Stimulated activated naive CD8-positive, alpha-beta T cell treated with anti-CD3 and anti-CD28 coated beads, Interleukin-15, Interleukin-2, amounts not matched to agents 100 ng/mL and 50 ng/mL, for 24 hours (primary cell): ENCODE data around the gene HES5.

ENCODE experiments used
- H3K27ac Mint-ChIP-seq: one replicate; pipeline ENCODE4 v1.8.0; 2021; ENCODE audit warnings: mild to moderate bottlenecking, mixed read lengths
- H3K27me3 Mint-ChIP-seq: one replicate; pipeline ENCODE4 v1.8.0; 2021; ENCODE audit warnings: mixed read lengths
- H3K36me3 Mint-ChIP-seq: one replicate; pipeline ENCODE4 v1.8.0; 2021; ENCODE audit warnings: low read depth, mixed read lengths
- H3K4me1 Mint-ChIP-seq: one replicate; pipeline ENCODE4 v1.8.0; 2021; ENCODE audit warnings: low read depth, mixed read lengths
- H3K4me3 Mint-ChIP-seq: one replicate; pipeline ENCODE4 v1.8.0; 2021; ENCODE audit warnings: mild to moderate bottlenecking, mixed read lengths
- H3K9me3 Mint-ChIP-seq: one replicate; pipeline ENCODE4 v1.8.0; 2021; ENCODE audit warnings: mixed read lengths

Gene HES5

DNA sequence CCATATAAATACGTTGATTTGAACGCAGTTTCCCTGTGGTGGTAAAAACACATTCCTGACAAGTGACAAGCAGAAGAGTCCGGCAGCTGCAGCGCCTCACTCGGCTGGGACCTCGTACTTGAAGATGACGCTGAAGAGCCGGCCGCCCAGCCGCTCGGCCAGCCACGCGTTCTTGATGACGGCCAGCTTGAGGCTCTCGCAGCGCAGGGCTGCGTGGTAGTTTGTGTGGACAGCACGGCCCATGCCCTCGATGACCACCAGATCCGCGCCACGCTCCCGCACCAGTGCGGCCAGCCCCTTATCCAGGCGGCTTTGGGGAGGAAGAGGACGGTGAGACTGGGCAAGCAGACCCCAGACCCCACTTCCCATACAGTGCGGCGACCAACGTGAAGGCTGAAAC lies 21.3 kb downstream of the HES5 start:
- no peaks in the 10 kb centered on the region for H3K27me3 Mint-ChIP-seq
- H3K4me3 Mint-ChIP-seq, result no peak overlapping the region
- H3K36me3 Mint-ChIP-seq, result peaks cover 4% of the 10 kb centered on the region
- no peaks in the 10 kb centered on the region for H3K4me1 Mint-ChIP-seq
- H3K27ac Mint-ChIP-seq, result no peak overlapping the region
- H3K9me3 Mint-ChIP-seq, result no peaks in the 10 kb centered on the region

DNA sequence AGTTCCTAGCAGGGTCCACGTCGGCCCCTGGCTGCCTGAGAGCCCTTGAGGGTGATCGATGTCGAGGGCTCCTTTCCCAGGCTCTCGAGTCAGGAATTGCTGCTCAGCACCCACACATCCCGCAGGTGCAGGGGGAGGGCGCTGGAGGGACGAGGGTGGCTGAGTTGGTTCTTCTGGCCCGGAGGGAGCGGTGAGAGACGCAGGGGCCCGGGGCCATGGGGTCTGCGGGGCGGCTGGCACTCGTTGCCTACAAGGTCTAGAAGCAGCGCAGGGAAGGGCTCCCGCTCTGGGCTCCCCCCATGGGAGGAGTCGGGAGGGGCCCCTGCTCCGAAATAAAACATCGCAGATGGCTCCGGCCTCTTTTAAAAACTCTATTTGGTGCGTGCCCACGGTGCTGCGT lies 21.9 kb downstream of the HES5 start:
- H3K27me3 Mint-ChIP-seq, result no peaks in the 10 kb centered on the region
- H3K36me3 Mint-ChIP-seq, result peaks cover 4% of the 10 kb centered on the region
- H3K4me1 Mint-ChIP-seq, result no peaks in the 10 kb centered on the region
- no peak overlapping the region for H3K27ac Mint-ChIP-seq
- no peak overlapping the region for H3K4me3 Mint-ChIP-seq
- H3K9me3 Mint-ChIP-seq, result no peaks in the 10 kb centered on the region

DNA sequence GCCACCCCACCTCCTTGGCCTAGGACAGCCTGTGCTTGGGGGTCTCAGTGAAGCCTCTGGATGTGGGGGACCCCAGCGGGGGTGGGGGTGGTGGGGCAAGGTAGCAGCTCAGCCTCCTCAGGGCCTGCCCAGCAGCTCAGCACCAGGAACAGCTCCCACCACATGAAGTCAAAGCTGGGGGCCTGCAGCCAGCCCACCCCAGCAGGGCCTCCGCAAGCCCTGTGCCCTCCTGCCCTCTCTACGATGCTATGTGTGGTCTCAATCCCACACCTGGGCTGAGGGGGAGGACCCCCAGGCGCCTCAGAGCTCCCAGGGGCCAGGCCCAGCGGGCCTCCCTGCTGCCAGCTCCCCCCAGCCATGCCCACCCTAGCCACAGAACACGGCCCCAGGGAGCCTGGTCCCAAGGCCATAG lies 22.3 kb downstream of the HES5 start:
- H3K4me1 Mint-ChIP-seq, result no peaks in the 10 kb centered on the region
- no peak overlapping the region for H3K4me3 Mint-ChIP-seq
- H3K27me3 Mint-ChIP-seq, result no peaks in the 10 kb centered on the region

DNA sequence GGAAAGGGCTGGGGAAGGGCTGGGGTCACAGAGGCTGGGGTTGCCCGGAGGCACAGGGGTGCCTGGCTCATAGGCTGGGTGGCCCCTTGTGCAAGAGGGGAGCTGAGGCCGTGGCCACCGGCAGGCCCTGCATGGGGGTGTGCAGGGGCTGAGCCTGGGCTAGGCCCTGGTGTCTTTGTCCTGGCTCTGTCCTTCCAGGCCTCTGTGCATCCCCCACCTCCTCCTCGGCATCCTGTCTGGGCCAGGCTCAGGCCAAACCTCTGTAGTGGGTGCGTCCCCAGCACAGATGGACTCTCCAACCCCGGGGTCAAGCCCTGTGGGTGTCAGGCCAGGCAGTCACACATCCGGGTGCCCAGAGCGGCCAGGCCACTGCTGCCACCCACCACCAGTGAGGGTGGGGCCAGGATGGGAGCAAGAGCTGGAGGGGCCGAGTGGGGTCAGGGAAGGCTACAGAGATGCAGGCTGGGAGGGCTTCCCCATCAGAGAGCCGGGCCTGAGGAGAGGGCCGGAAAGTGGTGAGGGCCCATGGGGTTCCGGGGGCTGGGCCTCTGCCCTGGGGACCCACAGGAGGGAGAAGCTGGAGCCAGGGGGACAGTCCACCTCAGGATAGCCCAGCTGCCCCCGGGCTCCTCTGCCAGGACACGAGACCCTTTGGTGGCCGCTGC lies 23.0 kb downstream of the HES5 start:
- H3K27ac Mint-ChIP-seq, result no peak overlapping the region
- H3K4me1 Mint-ChIP-seq, result no peaks in the 10 kb centered on the region
- no peak overlapping the region for H3K4me3 Mint-ChIP-seq

More for the DNA sequence above, 22.3 kb downstream of the HES5 start:
- Mint-ChIP-seq H3K9me3 (no peaks in the 10 kb centered on the region), H3K36me3 (no peaks in the 10 kb centered on the region), H3K27ac (no peak overlapping the region)

DNA sequence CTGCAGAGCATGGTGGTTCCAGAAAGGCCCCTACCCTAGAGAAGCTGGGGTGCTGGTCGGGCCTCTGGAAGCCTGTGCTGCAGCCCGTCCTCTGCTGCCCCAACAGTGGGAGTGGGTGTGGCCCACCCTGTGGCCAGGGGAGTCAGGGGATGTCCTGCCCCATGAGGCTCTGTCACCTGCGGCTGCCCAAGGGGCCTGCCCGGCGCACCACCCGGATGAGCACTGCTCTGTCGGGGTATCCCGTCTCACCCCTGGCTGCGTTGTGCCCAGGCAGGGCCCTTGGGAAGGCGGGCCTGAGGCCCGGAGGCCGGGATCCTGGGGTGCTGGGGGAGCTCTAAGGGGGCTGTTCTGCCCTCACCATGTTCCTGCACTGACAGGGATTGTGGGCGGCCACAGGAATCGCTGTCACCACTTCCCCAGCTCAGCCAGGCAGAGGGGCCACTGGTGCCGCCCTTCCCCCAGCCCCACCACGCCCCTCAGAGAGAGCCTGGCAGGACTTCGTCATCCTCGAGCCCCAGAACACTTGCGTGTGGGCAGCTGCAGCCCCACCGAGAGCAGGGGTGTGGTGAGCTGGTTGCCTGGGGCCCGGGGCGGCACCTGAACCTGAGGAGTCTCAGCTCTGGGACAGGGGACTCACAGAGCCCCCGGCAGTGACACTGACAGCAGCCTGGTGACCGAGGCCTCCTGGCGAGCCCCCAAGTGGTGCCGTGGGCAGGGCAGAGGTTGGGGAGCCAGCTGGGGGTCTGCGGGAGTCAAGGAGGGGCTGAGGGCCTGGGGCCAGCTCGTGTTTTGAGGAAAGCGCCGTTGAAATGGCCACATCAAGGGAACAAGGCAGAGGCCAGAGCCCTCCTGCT lies 23.8 kb downstream of the HES5 start:
- H3K4me3 Mint-ChIP-seq, result no peak overlapping the region
- H3K27me3 Mint-ChIP-seq, result no peaks in the 10 kb centered on the region
- H3K36me3 Mint-ChIP-seq, result no peaks in the 10 kb centered on the region
- no peak overlapping the region for H3K27ac Mint-ChIP-seq
- no peaks in the 10 kb centered on the region for H3K4me1 Mint-ChIP-seq
- no peaks in the 10 kb centered on the region for H3K9me3 Mint-ChIP-seq

More for the DNA sequence above, 23.0 kb downstream of the HES5 start:
- Mint-ChIP-seq H3K27me3 (no peaks in the 10 kb centered on the region), H3K36me3 (no peaks in the 10 kb centered on the region), H3K9me3 (no peaks in the 10 kb centered on the region)

DNA sequence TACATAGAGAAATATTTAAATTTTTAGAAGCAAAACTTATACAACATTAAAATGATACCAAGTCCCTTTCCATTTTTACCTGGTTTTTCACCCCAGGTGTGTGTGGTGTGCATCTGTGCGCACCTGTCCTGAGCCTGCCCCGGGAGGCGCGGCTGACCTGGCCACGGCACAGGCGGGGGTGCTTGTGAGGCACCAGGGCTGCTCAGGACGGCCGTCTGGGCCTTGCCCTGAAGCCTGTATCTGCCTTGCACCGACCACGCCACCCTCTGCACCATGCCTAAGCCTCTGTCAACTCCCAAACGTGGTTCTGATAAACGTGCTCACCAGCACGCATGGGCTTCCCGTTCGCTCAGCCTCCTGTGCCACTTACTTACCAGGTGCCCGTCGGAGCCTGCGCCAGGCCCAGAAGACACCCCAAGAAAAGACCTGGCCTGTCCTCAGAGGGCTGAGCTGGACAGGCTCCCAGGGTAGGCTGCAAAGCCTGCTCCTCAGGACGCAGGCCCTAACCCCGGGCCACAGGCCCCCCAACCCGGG lies 24.5 kb downstream of the HES5 start:
- peaks cover under 1% of the 10 kb centered on the region for H3K4me1 Mint-ChIP-seq
- no peak overlapping the region for H3K27ac Mint-ChIP-seq
- H3K27me3 Mint-ChIP-seq, result no peaks in the 10 kb centered on the region
- no peaks in the 10 kb centered on the region for H3K9me3 Mint-ChIP-seq
- no peak overlapping the region for H3K4me3 Mint-ChIP-seq
- H3K36me3 Mint-ChIP-seq, result no peaks in the 10 kb centered on the region

DNA sequence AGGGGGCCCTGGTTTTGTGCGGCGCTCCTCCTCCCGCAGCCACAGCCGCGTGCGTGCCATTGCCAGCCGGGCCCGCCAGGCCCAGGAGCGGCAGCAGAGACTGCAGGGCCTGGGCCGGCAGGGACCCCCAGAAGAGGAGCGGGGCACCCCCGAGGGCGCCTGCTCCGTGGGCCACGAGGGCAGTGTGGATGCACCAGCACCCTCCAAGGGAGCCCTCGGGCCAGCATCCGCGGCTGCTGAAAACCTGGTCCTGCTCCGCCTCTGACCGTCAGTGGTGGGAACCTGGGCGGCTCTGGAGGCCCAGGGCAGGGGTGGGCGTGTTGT lies 25.2 kb downstream of the HES5 start:
- Mint-ChIP-seq H3K9me3 (no peaks in the 10 kb centered on the region), H3K27ac (no peak overlapping the region), H3K4me3 (no peak overlapping the region), H3K27me3 (no peaks in the 10 kb centered on the region), H3K4me1 (peaks cover 6% of the 10 kb centered on the region), H3K36me3 (no peaks in the 10 kb centered on the region)

DNA sequence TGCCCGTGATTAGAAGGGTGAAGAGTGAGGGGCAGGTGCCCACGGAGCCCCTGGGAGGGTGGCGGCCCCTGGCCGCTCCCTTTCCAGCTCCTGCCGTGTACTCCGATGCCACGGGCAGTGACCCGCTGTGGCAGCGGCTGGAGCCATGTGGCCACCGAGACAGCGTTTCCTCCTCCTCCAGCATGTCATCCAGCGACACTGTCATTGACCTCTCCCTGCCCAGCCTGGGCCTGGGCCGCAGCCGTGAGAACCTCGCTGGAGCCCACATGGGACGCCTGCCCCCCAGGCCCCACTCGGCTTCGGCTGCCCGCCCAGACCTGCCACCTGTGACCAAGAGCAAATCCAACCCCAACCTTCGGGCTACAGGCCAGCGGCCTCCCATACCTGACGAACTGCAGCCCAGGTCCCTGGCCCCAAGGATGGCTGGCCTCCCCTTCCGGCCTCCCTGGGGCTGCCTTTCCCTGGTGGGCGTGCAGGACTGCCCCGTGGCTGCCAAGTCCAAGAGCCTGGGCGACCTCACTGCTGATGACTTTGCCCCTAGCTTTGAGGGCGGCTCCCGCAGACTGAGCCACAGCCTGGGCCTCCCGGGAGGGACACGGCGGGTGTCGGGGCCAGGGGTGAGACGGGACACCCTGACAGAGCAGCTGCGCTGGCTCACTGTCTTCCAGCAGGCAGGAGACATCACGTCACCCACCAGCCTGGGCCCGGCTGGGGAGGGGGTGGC lies 25.7 kb downstream of the HES5 start:
- peaks cover 11% of the 10 kb centered on the region for H3K4me1 Mint-ChIP-seq
- no peaks in the 10 kb centered on the region for H3K36me3 Mint-ChIP-seq
- H3K4me3 Mint-ChIP-seq, result no peak overlapping the region
- no peaks in the 10 kb centered on the region for H3K27me3 Mint-ChIP-seq
- no peak overlapping the region for H3K27ac Mint-ChIP-seq
- no peaks in the 10 kb centered on the region for H3K9me3 Mint-ChIP-seq

DNA sequence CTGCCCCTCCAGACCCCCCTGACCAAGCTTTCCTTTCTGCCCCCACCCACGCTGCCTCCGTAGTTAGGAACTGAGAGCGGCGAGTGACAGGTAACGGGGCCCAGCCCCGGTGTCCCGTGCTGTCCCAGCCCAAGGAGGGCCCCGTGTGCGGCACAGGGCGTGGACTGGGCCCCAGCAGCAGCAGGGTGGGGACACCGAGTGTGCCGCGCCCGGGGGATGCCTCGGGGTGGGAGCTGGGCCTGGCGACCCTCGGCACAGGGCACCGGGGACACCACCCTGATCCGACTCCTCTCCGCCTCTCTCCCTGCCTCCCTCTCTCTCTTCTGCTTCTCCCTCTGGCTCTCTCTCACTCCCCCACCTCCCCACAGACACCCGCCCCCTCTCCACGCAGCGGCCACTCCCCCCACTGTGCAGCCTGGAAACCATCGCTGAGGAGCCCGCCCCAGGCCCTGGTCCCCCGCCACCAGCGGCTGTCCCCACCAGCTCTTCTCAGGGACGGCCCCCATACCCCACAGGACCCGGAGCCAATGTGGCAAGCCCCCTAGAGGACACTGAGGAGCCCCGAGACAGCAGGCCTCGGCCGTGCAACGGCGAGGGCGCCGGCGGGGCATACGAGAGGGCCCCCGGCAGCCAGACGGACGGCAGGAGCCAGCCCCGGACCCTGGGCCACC lies 26.4 kb downstream of the HES5 start:
- H3K36me3 Mint-ChIP-seq, result no peaks in the 10 kb centered on the region
- H3K27me3 Mint-ChIP-seq, result no peaks in the 10 kb centered on the region
- no peak overlapping the region for H3K4me3 Mint-ChIP-seq
- H3K27ac Mint-ChIP-seq, result no peak overlapping the region
- peaks cover 16% of the 10 kb centered on the region for H3K4me1 Mint-ChIP-seq
- no peaks in the 10 kb centered on the region for H3K9me3 Mint-ChIP-seq

DNA sequence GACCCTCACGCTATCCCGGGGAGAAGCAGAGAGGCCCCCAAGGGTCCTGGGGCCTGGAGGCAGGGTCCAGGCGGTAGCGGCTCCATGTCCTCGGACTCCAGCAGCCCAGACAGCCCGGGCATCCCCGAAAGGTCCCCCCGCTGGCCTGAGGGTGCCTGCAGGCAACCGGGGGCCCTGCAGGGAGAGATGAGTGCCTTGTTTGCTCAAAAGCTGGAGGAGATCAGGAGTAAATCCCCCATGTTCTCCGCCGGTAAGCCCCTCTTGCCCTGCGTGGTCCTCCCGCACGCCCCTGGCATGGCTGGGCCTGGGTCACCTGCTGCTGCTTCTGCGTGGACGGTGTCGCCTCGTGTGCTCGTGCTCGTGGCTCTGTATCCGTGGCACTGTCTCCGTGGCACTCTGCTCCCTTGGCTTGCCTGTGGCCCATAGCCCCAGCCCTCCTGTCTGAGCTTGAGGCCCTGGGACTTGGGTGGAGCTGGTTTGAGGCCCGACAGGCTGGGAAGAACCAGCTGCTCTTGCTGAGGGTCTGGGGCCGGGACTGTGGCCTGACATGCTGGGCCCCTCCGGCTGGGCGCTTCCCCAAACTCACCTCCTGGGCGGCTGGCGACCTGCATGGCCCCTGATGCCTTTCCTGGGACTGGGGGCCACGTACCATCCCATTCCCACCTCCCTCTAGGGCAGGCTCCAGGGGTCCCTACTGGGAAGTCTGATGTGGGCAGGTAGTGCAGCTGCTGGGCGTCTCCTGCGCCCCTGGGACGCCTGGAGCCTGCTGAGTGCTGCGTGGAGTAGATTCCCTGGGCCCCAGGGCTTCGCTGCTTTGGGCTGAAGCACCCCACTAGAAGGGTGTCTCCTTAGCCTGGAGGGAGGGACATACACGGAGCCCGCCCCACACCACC lies 27.2 kb downstream of the HES5 start:
- H3K9me3 Mint-ChIP-seq, result no peaks in the 10 kb centered on the region
- no peak overlapping the region for H3K4me3 Mint-ChIP-seq
- no peaks in the 10 kb centered on the region for H3K27me3 Mint-ChIP-seq
- no peaks in the 10 kb centered on the region for H3K36me3 Mint-ChIP-seq
- H3K4me1 Mint-ChIP-seq, result peaks cover 16% of the 10 kb centered on the region
- H3K27ac Mint-ChIP-seq, result no peak overlapping the region

DNA sequence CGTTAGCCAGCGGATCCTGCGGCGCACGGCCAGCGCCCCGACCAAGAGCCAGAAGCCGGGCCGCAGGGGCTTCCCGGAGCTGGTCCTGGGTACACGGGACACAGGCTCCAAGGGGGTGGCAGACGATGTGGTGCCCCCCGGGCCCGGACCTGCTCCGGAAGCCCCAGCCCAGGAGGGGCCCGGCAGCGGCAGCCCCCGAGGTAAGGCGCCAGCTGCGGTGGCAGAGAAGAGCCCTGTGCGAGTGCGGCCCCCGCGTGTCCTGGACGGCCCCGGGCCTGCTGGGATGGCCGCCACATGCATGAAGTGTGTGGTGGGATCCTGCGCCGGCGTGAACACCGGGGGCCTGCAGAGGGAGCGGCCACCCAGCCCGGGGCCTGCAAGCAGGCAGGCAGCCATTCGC lies 27.9 kb downstream of the HES5 start:
- Mint-ChIP-seq H3K27me3 (no peaks in the 10 kb centered on the region), H3K4me3 (no peak overlapping the region), H3K4me1 (peaks cover 16% of the 10 kb centered on the region), H3K36me3 (no peaks in the 10 kb centered on the region), H3K27ac (no peak overlapping the region), H3K9me3 (no peaks in the 10 kb centered on the region)

DNA sequence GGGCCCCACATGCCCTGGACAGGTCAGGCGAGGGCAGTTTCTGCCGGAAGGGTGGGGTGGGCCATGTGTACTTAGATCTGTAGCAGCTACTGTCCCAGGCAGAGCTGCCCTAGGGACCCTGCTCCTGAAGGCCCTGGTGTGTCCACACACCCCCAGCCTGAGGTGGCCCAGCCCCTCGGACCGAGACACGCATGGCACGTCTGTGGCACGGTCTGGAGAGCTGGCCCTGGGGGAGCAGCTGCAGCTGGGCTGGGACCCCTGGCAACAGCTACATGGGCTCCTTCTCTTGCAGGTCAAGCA lies 28.3 kb downstream of the HES5 start:
- Mint-ChIP-seq H3K36me3 (no peaks in the 10 kb centered on the region), H3K9me3 (no peaks in the 10 kb centered on the region), H3K27me3 (no peaks in the 10 kb centered on the region), H3K4me1 (peaks cover 16% of the 10 kb centered on the region), H3K27ac (no peak overlapping the region), H3K4me3 (no peak overlapping the region)

DNA sequence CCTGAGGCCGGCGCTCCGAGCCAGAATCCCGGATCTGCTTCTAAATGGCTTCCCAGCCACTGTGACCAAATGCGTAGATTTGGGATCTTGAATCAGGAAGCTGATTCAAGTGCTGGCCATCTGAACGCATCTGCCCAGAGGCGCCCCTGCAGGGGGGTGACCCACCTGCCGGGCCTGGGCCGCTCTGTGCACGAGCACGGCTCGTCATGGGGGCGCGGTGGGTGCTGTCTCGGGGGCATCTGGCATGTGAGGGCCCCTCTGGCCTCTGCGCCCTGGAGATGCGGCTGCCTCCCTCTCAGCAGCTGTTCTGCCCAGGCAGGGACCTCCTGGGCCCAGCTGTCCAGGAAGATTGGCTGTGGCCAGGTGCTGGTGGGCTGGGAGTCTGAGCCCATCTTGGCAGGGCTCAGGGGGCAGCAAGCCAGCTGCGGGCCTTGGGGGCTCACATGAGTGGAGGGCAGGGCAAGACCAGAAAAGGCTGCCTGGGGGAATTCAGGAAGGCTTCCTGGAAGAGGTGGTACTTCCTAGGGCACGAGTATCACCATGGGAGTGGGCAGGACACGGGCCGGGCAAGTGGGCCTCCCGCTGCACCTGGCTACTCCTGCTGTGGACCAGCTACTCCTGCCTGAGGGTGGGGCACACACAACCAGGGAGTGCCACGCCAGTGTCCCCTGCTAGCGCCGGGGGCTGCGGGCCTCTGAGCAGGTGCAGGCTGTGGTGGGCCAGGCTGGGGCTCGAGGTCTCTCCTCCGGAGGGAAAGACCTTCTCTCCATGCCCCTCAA lies 28.8 kb downstream of the HES5 start:
- H3K9me3 Mint-ChIP-seq, result no peaks in the 10 kb centered on the region
- H3K36me3 Mint-ChIP-seq, result no peaks in the 10 kb centered on the region
- no peak overlapping the region for H3K27ac Mint-ChIP-seq
- H3K4me3 Mint-ChIP-seq, result no peak overlapping the region
- no peaks in the 10 kb centered on the region for H3K27me3 Mint-ChIP-seq
- peaks cover 18% of the 10 kb centered on the region for H3K4me1 Mint-ChIP-seq
